ENCODE results near the gene EN1.

Gene EN1

GRCh38 chr2:118855451-118856279 lies 8.2 kb upstream of the EN1 start:
- peak; percentile 33 for DNase-seq

- DNase-seq, result no peak
Observed at GRCh38 chr2:118854507-118855345, 7.3 kb upstream of the EN1 start.

GRCh38 chr2:118853651-118854291 lies 6.3 kb upstream of the EN1 start:
- DNase-seq, result no peak

- no peak for DNase-seq
Observed at GRCh38 chr2:118853129-118853640, 5.7 kb upstream of the EN1 start.

GRCh38 chr2:118852605-118853128 lies 5.2 kb upstream of the EN1 start:
- DNase-seq, result no peak

GRCh38 chr2:118851650-118852049 lies 4.2 kb upstream of the EN1 start:
- DNase-seq, result no peak

GRCh38 chr2:118850901-118851415 lies 3.5 kb upstream of the EN1 start:
- no peak for DNase-seq

- no peak for DNase-seq
Observed at GRCh38 chr2:118850168-118850900, 2.9 kb upstream of the EN1 start.

GRCh38 chr2:118849226-118850167 lies 2.0 kb upstream of the EN1 start:
- no peak for DNase-seq

GRCh38 chr2:118848381-118849225 lies 1.2 kb upstream of the EN1 start:
- no peak for DNase-seq

GRCh38 chr2:118847762-118848172 lies 319 bp upstream of the EN1 start:
- no peak for DNase-seq

GRCh38 chr2:118846442-118846952 lies 951 bp downstream of the EN1 start:
- no peak for DNase-seq

GRCh38 chr2:118845522-118846441 lies 1.7 kb downstream of the EN1 start:
- no peak for DNase-seq

- DNase-seq, result no peak
Observed at GRCh38 chr2:118845005-118845521, 2.4 kb downstream of the EN1 start.

- DNase-seq, result no peak
Observed at GRCh38 chr2:118844261-118845004, 3.0 kb downstream of the EN1 start.

GRCh38 chr2:118843483-118844132 lies 3.8 kb downstream of the EN1 start:
- DNase-seq, result no peak

Data from DMS153 (cell line).